GM12878 (cell line): ENCODE measurements around the gene KIF17. TPM values are rescaled to one million over a fixed set of nuclear protein-coding genes. Genes with fewer than 3 reads are reported as not detected.

Experiments used
- ATAC-seq: fragments of 200-7000 bp; cut with Tn5 transposase; 3 replicates; pipeline ENCODE4 v1.9.1; 2020; ENCODE audit warnings: mild to moderate bottlenecking, moderate library complexity
- BruUV-seq: library from RNA; stranded (reverse); fragments of 400-500 nt; replicated peaks from 2 replicates; lab custom pipeline; 2021; lab: Mats Ljungman, UMichigan
- CTCF ChIA-PET: fragments of 300-600 bp; sonication (Branson Sonifier 250); formaldehyde crosslinking; extraction: SDS; loops from one replicate; lab custom pipeline; 2021; ENCODE audit warnings: inconsistent platforms; lab: Yijun Ruan, JAX
- POLR2A ChIA-PET: fragments of 350-600 bp; formaldehyde crosslinking; extraction: SDS; loops from one replicate; lab custom pipeline; 2021; ENCODE audit warnings: inconsistent platforms; lab: Charles Lee
- RAD21 ChIA-PET: fragments of 300-600 bp; sonication (Branson Sonifier 250); formaldehyde crosslinking; loops from one replicate; lab custom pipeline; 2023; ENCODE audit warnings: antibody characterized with exemption; ENCODE audit not compliant: unreplicated experiment; lab: Charles Lee
- SMC1A ChIA-PET: fragments of 300-600 bp; sonication (Branson Sonifier 250); formaldehyde crosslinking; loops from one replicate; lab custom pipeline; 2023; ENCODE audit not compliant: unreplicated experiment, uncharacterized antibody; lab: Charles Lee
- DNase-seq: peaks from one replicate; pipeline ENCODE4 v3.0.0-alpha.2; 2011; ENCODE audit warnings: low read depth, low spot score
- FAIRE-seq: peaks from 3 replicates; lab custom pipeline; 2011; peaks lifted over from hg19 to GRCh38; lab: Jason Lieb, UNC
- H2AFZ ChIP-seq: 2 replicates; pipeline ENCODE4 v1.6.0; 2011; ENCODE audit warnings: low read depth, low read length, control low read depth; ENCODE audit not compliant: control insufficient read depth
- H3K27ac ChIP-seq: 2 replicates; pipeline ENCODE4 v1.5.1; 2011; ENCODE audit warnings: control low read depth; ENCODE audit not compliant: control insufficient read depth, insufficient read depth
- H3K27me3 ChIP-seq, 2 experiments: replicated peaks in 1 of 2; 2 replicates each; pipeline versions ENCODE4 v1.6.0 to v1.6.1; 2011; ENCODE audit warnings: low read length in 1 of 2; ENCODE audit not compliant: control insufficient read depth in 2 of 2, insufficient read depth in 2 of 2
- H3K36me3 ChIP-seq, 2 experiments: 2 replicates each; pipeline ENCODE4 v1.5.1; 2011; ENCODE audit warnings: low read length in 1 of 2; ENCODE audit not compliant: control insufficient read depth in 2 of 2, insufficient read depth in 2 of 2
- H3K4me1 ChIP-seq: 2 replicates; pipeline ENCODE4 v1.6.1; 2011; ENCODE audit warnings: mild to moderate bottlenecking, low read length, moderate library complexity, mixed read lengths; ENCODE audit not compliant: control insufficient read depth, insufficient read depth
- H3K4me2 ChIP-seq: 2 replicates; pipeline ENCODE4 v1.6.0; 2011; ENCODE audit warnings: control low read depth; ENCODE audit not compliant: control insufficient read depth, insufficient read depth
- H3K4me3 ChIP-seq: fragments of 200-600 bp; sonication (generic); 2 replicates; pipeline ENCODE4 v1.5.1; 2016
- H3K79me2 ChIP-seq: 2 replicates; pipeline ENCODE4 v1.6.0; 2011; ENCODE audit warnings: low read length; ENCODE audit not compliant: control insufficient read depth, insufficient read depth
- H3K9ac ChIP-seq: 2 replicates; pipeline ENCODE4 v1.8.0; 2011; ENCODE audit warnings: low read length, control low read depth, mixed read lengths; ENCODE audit not compliant: control insufficient read depth, insufficient read depth
- H3K9me3 ChIP-seq: replicated peaks from 3 replicates; pipeline ENCODE4 v1.5.1; 2011; ENCODE audit warnings: mild to moderate bottlenecking, low read length; ENCODE audit not compliant: control insufficient read depth, insufficient read depth
- H4K20me1 ChIP-seq: 2 replicates; pipeline ENCODE4 v1.6.0; 2011; ENCODE audit not compliant: control insufficient read depth, insufficient read depth
- CBFB ChIP-seq: IDR thresholded peaks from 2 replicates; pipeline ENCODE4 v1.6.1; 2016; ENCODE audit warnings: antibody characterized with exemption, low read depth
- CUX1 ChIP-seq: IDR thresholded peaks from 2 replicates; pipeline ENCODE4 v1.6.1; 2012; ENCODE audit warnings: improper control_type of control experiment, low read depth, low read length; ENCODE audit not compliant: insufficient replicate concordance
- GATAD2B ChIP-seq: fragments of 450-650 bp; conservative IDR thresholded peaks from 2 replicates; pipeline ENCODE4 v1.6.1; 2017; ENCODE audit warnings: low read depth, mild to moderate bottlenecking, moderate library complexity
- NFYA ChIP-seq: IDR thresholded peaks from 2 replicates; pipeline ENCODE4 v1.6.1; 2011; ENCODE audit warnings: low read depth, mild to moderate bottlenecking, low read length, improper control_type of control experiment, borderline replicate concordance
- NR2C1 ChIP-seq: fragments of 450-650 bp; IDR thresholded peaks from 2 replicates; pipeline ENCODE4 v1.6.1; 2017; ENCODE audit warnings: antibody characterized with exemption, mild to moderate bottlenecking, moderate library complexity
- PAX8 ChIP-seq: fragments of 450-650 bp; IDR thresholded peaks from 2 replicates; pipeline ENCODE4 v1.6.1; 2017; ENCODE audit warnings: mild to moderate bottlenecking, moderate library complexity
- RUNX3 ChIP-seq: IDR thresholded peaks from 2 replicates; pipeline ENCODE4 v1.6.1; 2012; ENCODE audit warnings: low read length, inconsistent platforms
- SMAD1 ChIP-seq: fragments of 450-650 bp; IDR thresholded peaks from 2 replicates; pipeline ENCODE4 v1.6.1; 2018; ENCODE audit warnings: mild to moderate bottlenecking, low read depth; ENCODE audit not compliant: partially characterized antibody
- STAT3 ChIP-seq: IDR thresholded peaks from 2 replicates; pipeline ENCODE4 v1.6.1; 2011; ENCODE audit warnings: low read depth, low read length, improper control_type of control experiment
- SUPT20H ChIP-seq: IDR thresholded peaks from 2 replicates; pipeline ENCODE4 v1.6.1; 2011; ENCODE audit warnings: low read depth, mild to moderate bottlenecking, low read length, moderate library complexity, borderline replicate concordance; ENCODE audit not compliant: control insufficient read depth
- ZNF24 ChIP-seq: fragments of 450-650 bp; IDR thresholded peaks from 2 replicates; pipeline ENCODE4 v1.6.1; 2017; ENCODE audit warnings: antibody characterized with exemption, mild to moderate bottlenecking
- WGBS: methylation state at CpG from one replicate; pipeline ENCODE4 v1.1.6; 2016; ENCODE audit warnings: low lambda C conversion rate; ENCODE audit not compliant: insufficient replicate concordance, insufficient coverage; ENCODE audit errors: missing lambda C conversion rate; 5-methylcytosine and 5-hydroxymethylcytosine counted together
- in situ Hi-C: fragments of 300-500 bp; cut with MboI; formaldehyde crosslinking; loops from 9 replicates; pipeline ENCODE4 v1.14.3; 2018; ENCODE audit warnings: mixed read lengths
- intact Hi-C: fragments of 100-400 bp; cut with micrococcal nuclease; formaldehyde crosslinking; loops from one replicate; pipeline ENCODE4 v1.14.2; 2022; ENCODE audit not compliant: unreplicated experiment
- polyA plus RNA-seq, 11 experiments: library from polyadenylated mRNA; depleted of rRNA in 4 of 11; unstranded in 6 of 11; stranded (reverse) in 5 of 11; fragments of >200 nt; fragmentation: Nextera tagmentation in 4 of 11; fragmentation: Illumina TruSeq in 1 of 11; extraction: Ambion mirVana in 4 of 11; extraction: Trizol in 1 of 11; gene quantifications; 1 replicate in 1 of 11; 2 replicates in 10 of 11; pipeline versions ENCODE4 v1.2.1 to v1.2.3, GENCODE V29; 2011 to 2016; ENCODE audit warnings: inconsistent platforms in 2 of 11, missing spikeins in 2 of 11, low read depth in 1 of 11
- total RNA-seq, 4 experiments: library from RNA; depleted of rRNA in 3 of 4; stranded (reverse); fragments of >200 nt in 3 of 4; fragmentation: Illumina TruSeq in 1 of 4; extraction: Trizol in 1 of 4; gene quantifications; 2 replicates each; pipeline versions ENCODE4 v1.2.1 to v1.2.3, GENCODE V29; 2013 to 2021
- TF ChIP-seq, protein P1 (sequence below): IDR thresholded peaks from 2 replicates; pipeline ENCODE4 v1.6.1; 2012; ENCODE audit warnings: mild to moderate bottlenecking, low read depth, low read length

Gene KIF17
- total and polyA plus RNA-seq, 10 of the 15 experiments (the other 5 are each of a cell fraction or from before 2014, with no cell fraction given) = 0.01 to 0.10 (median 0.03) TPM; not detected in 7

DNA sequence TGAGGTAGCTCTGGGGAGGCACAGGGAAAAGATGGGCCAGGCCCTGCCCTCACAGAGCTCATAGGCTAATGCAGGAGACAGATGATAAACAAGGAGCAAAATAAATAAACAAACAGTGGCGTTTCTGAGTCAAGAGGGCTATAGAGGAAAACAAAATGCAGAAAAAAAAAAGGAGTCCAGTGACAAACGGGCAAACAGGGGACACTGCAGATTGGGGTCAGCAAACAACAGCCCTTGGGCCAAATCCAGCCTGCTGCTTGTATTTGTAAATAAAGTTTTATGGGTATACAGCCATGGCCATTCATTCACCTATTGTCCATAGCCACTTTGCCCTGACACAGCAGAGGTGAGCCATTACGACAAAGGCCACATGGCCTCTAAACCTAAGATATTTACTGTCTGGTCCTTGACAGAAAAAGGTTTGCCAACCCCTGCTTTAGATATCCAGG, 103.7 kb downstream of the KIF17 start:
- ATAC-seq (no peak), DNase-seq (no peak), FAIRE-seq (no peak)
- no peak overlapping the region for H3K4me2 ChIP-seq
- intact Hi-C loops (no loop called here), in situ Hi-C loops (no loop called here)
- no peak overlapping the region for H2AFZ ChIP-seq
- H3K27me3 ChIP-seq = no peaks in the 10 kb centered on the region; a peak in 1 of 4 replicates
- CTCF ChIA-PET = interaction anchor here (0.8 kb wide), 1 partner anchor 39 kb away, joined by 3 read pairs; no protein-coding TSS in a partner anchor
- POLR2A ChIA-PET = interaction anchor here (0.7 kb wide), 1 partner anchor 45 kb away, joined by 3 read pairs; no protein-coding TSS in a partner anchor
- RAD21 ChIA-PET = no interaction called here
- SMC1A ChIA-PET = no interaction called here
- no peaks in the 10 kb centered on the region for H3K9me3 ChIP-seq
- BruUV-seq = no TSS peak
- H3K9ac ChIP-seq = no peak overlapping the region
- H3K4me3 ChIP-seq = no peak overlapping the region
- H3K79me2 ChIP-seq = no peaks in the 10 kb centered on the region
- no peaks in the 10 kb centered on the region for H4K20me1 ChIP-seq
- H3K36me3 ChIP-seq = no peaks in the 10 kb centered on the region
- WGBS = 29% methylated on average over 3 of the region's 3 CpGs
- TF ChIP-seq NFYA (no peak), SUPT20H (no peak), PAX8 (no peak), RUNX3 (no peak), CUX1 (no peak), ZNF24 (no peak), STAT3 (no peak), GATAD2B (no peak), CBFB (no peak), NR2C1 (no peak), SMAD1 (no peak)
- TF ChIP-seq, protein P1, sequence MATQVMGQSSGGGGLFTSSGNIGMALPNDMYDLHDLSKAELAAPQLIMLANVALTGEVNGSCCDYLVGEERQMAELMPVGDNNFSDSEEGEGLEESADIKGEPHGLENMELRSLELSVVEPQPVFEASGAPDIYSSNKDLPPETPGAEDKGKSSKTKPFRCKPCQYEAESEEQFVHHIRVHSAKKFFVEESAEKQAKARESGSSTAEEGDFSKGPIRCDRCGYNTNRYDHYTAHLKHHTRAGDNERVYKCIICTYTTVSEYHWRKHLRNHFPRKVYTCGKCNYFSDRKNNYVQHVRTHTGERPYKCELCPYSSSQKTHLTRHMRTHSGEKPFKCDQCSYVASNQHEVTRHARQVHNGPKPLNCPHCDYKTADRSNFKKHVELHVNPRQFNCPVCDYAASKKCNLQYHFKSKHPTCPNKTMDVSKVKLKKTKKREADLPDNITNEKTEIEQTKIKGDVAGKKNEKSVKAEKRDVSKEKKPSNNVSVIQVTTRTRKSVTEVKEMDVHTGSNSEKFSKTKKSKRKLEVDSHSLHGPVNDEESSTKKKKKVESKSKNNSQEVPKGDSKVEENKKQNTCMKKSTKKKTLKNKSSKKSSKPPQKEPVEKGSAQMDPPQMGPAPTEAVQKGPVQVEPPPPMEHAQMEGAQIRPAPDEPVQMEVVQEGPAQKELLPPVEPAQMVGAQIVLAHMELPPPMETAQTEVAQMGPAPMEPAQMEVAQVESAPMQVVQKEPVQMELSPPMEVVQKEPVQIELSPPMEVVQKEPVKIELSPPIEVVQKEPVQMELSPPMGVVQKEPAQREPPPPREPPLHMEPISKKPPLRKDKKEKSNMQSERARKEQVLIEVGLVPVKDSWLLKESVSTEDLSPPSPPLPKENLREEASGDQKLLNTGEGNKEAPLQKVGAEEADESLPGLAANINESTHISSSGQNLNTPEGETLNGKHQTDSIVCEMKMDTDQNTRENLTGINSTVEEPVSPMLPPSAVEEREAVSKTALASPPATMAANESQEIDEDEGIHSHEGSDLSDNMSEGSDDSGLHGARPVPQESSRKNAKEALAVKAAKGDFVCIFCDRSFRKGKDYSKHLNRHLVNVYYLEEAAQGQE = no peak
- no peaks in the 10 kb centered on the region for H3K4me1 ChIP-seq
- H3K27ac ChIP-seq = no peak overlapping the region
